Inferior parietal cortex (tissue), 1 donor: ENCODE measurements around the gene TH.
"Not testable (repeated sequence)": the region's sequence is repeated elsewhere in the genome, so short reads cannot be mapped to it uniquely, and the experiment has no call there.

ENCODE experiments used
- DNase-seq: peaks from one replicate; pipeline ENCODE4 v3.0.0-alpha.2; 2016; ENCODE audit errors: extremely low spot score

Gene TH

GRCh38 chr11:2195756-2196088, 24.1 kb upstream of the TH start:
- DNase-seq: no peak

DNA sequence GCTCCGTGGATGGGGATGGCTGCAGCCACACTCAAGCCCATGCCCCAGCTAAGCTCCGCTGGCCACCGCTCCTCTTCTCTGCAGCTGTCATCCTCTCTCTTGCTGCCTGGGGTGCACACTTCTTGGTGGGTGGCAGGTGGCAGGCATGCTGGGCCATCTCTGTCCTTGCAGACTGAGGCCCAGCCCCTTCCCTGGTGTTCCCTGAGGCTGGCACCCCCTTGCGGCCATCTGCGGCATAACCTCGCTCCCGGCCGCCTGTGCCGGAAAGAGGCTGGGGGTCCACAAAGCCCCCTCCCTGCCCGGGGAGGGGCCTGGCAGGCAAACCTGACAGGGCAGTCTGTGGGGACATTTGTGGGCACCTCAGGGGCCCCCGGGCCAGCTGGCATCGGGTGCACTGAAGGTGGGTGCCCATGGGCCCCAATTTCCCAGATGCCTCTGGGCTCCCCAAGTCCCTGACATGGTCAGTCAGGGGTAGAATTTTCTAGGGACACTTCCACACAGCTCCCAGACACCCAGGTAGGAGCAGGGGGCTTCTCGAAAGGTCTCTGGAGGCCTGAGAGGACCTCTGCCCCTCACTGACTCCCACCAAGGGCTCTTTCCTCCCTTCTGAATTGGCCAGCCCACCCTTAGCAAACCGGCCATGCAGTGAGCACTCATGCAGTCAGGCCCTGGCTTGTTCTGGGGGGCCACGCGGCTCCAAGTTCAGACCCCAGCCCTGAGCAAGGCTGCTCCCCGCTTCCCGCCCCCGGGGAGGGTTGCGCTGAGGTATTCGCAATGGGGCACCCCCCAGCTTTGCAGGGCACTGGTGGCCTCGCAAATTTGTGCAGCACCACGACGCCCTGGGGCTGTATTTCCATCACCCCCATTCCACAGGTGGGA, 23.5 kb upstream of the TH start:
- DNase-seq: no peak

DNA sequence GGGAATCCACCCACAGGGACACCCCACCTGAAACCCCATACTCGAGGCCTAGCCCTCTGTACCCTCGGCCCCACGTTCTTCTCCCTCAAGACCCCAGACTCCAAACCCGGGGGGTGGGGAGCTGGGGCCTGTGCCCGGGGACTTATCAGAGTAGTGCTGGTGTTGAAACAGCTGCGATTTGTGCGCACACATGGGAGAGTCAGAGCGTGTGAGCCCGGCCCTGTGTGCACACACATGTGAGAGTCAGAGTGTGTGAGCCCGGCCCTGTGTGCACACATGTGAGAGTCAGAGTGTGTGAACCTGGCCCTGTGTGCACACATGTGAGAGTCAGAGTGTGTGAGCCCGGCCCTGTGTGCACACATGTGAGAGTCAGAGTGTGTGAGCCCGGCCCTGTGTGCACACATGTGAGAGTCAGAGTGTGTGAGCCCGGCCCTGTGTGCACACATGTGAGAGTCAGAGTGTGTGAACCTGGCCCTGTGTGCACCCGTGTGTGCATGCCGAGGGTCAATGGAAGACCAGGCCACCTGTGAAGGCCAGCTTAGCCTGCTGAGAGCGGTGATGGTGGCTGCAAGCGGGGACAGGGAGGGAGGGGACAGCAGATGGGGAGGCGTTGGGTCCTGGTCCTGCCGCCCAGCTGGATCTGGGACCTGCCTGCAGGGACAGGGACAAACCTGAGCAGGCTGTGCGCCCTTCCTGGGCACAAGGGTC, 22.4 kb upstream of the TH start:
- DNase-seq: not testable (repeated sequence)

GRCh38 chr11:2193099-2193887, 21.7 kb upstream of the TH start:
- DNase-seq: no peak

- DNase-seq: no peak
Observed at GRCh38 chr11:2192435-2192834, 20.8 kb upstream of the TH start.

GRCh38 chr11:2191883-2192282, 20.3 kb upstream of the TH start:
- no peak for DNase-seq

- no peak for DNase-seq
Observed at GRCh38 chr11:2190657-2191471, 19.2 kb upstream of the TH start.

DNA sequence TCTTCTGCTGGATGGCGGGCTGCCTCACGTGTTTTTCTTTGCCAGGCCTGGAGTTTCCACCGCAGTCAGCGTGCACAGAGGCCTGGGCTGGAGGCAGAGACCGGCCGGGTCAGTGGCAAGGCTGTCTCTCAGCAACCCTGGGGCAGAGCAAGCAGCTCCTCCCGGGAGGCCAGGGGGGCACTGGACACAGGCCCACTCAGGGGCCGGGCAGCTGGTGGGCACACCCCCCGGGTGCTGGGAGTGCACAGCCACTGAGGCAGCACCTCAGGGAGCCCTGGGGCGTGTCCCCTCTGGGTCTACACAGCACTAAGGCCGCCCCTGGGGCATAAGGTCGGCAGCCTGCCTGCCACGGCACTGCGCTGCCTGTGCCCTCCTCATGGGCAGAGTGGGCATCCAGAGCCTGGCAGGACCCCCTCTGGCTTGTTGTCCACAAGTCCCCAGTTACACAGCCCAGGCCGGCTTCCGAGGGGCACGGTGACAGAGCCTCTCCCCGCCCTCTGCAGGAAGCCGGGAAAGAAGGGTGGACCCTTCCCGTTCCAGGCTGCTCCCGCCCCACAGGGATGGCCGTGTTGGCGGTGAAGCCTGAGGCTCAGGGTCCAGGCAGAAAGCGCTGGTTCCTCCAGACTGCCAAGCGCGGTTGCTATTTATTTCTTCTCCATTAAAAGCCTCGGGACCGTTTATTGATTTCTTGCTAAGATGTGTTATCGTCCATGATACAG, 18.5 kb upstream of the TH start:
- no peak for DNase-seq

- DNase-seq: no peak
Observed at GRCh38 chr11:2188745-2189144, 17.1 kb upstream of the TH start.

- DNase-seq: no peak
Observed at GRCh38 chr11:2187280-2187707, 15.7 kb upstream of the TH start.

GRCh38 chr11:2186669-2187279, 15.2 kb upstream of the TH start:
- no peak for DNase-seq

- DNase-seq: no peak
Observed at GRCh38 chr11:2185324-2186085, 13.9 kb upstream of the TH start.

GRCh38 chr11:2182692-2183474, 11.3 kb upstream of the TH start:
- no peak for DNase-seq

- DNase-seq: no peak
Observed at GRCh38 chr11:2182075-2182474, 10.5 kb upstream of the TH start.

- DNase-seq: no peak
Observed at GRCh38 chr11:2180789-2181370, 9.3 kb upstream of the TH start.

GRCh38 chr11:2180347-2180746, 8.7 kb upstream of the TH start:
- no peak for DNase-seq

DNA sequence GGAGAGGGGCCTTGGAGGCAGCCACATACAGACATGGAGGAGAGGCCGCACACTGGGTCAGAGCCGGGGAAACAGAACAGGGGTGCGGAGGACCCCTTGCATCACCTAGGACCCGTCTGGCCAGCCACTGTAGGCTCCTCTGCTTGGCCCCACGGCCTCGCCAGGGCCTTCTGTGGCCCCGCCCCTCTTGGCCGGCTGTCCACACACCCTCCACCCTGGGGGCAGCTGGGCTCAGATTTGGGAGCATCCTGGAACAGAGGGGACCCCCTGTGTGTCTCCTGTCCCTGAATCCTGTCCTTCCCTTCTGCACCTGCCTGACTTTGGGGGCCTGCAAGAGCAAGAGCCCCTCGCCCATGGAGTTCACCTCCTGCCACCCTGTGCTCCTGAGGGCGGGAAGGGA, 7.9 kb upstream of the TH start:
- no peak for DNase-seq

DNA sequence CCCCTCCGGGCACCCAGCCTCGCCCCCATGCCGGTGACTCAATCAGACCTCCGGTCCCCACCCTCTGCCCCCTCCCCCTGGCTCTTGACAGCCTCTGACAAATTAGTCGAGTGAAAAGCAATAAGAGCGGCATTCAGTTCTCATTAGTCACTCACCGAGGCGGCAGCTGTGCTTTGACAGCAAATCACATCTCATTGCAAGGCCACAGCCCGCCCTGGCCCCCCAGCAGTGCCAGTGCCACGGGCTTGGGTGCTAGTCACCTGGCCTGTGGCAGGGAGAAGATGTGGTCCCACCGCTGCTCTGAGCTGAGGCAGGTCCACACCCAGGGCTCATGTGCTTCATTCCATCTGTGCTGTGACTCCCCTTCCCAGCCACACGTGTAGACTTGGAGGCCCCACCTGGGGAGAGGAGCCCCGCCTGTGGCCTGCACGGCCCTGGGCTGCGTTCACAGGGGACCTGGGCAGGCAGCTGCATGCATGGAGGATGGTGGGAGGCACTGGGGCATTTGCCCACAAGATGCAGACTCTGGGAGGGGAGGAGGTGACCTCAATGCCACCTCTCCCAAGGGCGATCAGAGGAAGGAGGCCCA, 7.4 kb upstream of the TH start:
- DNase-seq: no peak
